ENCODE measurements around the gene TRMT6. TPM values are rescaled to one million over a fixed set of nuclear protein-coding genes. Genes with fewer than 3 reads are reported as not detected.

TRMT6 gene
- polyA plus RNA-seq, 3 donors, result 9.3 to 11.0 (median 10.6) TPM

- no peak overlapping the region for H3K4me2 ChIP-seq (replicated peaks; ENCODE audit: extremely low read depth, low read length, poor library complexity, severe bottlenecking)
- no peak overlapping the region for H2AFZ ChIP-seq (ENCODE audit: insufficient read depth, low read depth, low read length, poor library complexity, severe bottlenecking)
- H3K4me1 ChIP-seq (ENCODE audit: control insufficient read depth in 1 of 2, insufficient read depth in 2 of 2, low read length in 2 of 2), result peaks cover 0 to 10% of the 10 kb centered on the region in 2 donors
- no peaks in the 10 kb centered on the region for H3K79me2 ChIP-seq (ENCODE audit: insufficient read depth, low read length)
- no peaks in the 10 kb centered on the region for H4K20me1 ChIP-seq (ENCODE audit: insufficient read depth, low read length)
- H3K4me3 ChIP-seq (replicated peaks in 1 of 3; ENCODE audit: low read depth in 2 of 3, low read length in 3 of 3), result no peak overlapping the region
- peaks cover 0 to 5% of the 10 kb centered on the region in 2 donors for H3K9me3 ChIP-seq (replicated peaks in 1 of 2; ENCODE audit: control insufficient read depth in 1 of 2, insufficient read depth in 1 of 2, low read length in 2 of 2)
- no peaks in the 10 kb centered on the region for H3K36me3 ChIP-seq (replicated peaks in 1 of 2; ENCODE audit: control insufficient read depth in 1 of 2, insufficient read depth in 2 of 2, low read length in 2 of 2)
- H3K9ac ChIP-seq (ENCODE audit: insufficient read depth, low read length, poor library complexity, severe bottlenecking), result no peak overlapping the region
- peaks cover 28 to 76% (median 56%) of the 10 kb centered on the region in 3 donors for H3K27me3 Mint-ChIP-seq (ENCODE audit: low read depth in 3 of 3)
- no peaks in the 10 kb centered on the region for H3K36me3 Mint-ChIP-seq
- no peak overlapping the region for H3K27ac Mint-ChIP-seq
- peaks cover 4% of the 10 kb centered on the region for H3K4me1 Mint-ChIP-seq
- no peak for DNase-seq
- no peak for TF ChIP-seq CTCF (IDR thresholded peaks at IDR 0.05)
- intact Hi-C loops (cut with micrococcal nuclease), result no loop called here
- H3K27me3 ChIP-seq (ENCODE audit: control insufficient read depth in 2 of 2, insufficient read depth in 2 of 2, low read length in 2 of 2), result peaks cover 34 to 47% of the 10 kb centered on the region in 2 donors
- no CpG with 5 or more reads among the region's 2 CpGs for WGBS (ENCODE audit: insufficient coverage)
- H3K27ac ChIP-seq (ENCODE audit: low read depth in 1 of 2, low read length in 2 of 2), result no peak overlapping the region
- no peak overlapping the region for H3K4me3 Mint-ChIP-seq
- H3K9me3 Mint-ChIP-seq, result peaks cover 0 to 6% (median 0%) of the 10 kb centered on the region in 7 donors
Measured at GRCh38 chr20:5908981-5909380, 41.4 kb downstream of the TRMT6 start.

GRCh38 chr20:5900908-5901307, 49.4 kb downstream of the TRMT6 start:
- H3K9me3 ChIP-seq (replicated peaks in 1 of 2; ENCODE audit: control insufficient read depth in 1 of 2, insufficient read depth in 1 of 2, low read length in 2 of 2), result no peaks in the 10 kb centered on the region
- H4K20me1 ChIP-seq (ENCODE audit: insufficient read depth, low read length), result no peaks in the 10 kb centered on the region
- H2AFZ ChIP-seq (ENCODE audit: insufficient read depth, low read depth, low read length, poor library complexity, severe bottlenecking), result no peak overlapping the region
- Mint-ChIP-seq H3K27me3 (ENCODE audit: low read depth in 3 of 3) (peaks cover 2 to 28% (median 7%) of the 10 kb centered on the region in 3 donors), H3K9me3 (peaks cover 0 to 10% (median 2%) of the 10 kb centered on the region in 7 donors), H3K4me3 (no peak overlapping the region), H3K4me1 (peaks cover 7% of the 10 kb centered on the region), H3K36me3 (no peaks in the 10 kb centered on the region), H3K27ac (no peak overlapping the region)
- no peak overlapping the region for H3K9ac ChIP-seq (ENCODE audit: insufficient read depth, low read length, poor library complexity, severe bottlenecking)
- peaks cover 2 to 3% of the 10 kb centered on the region in 2 donors for H3K4me1 ChIP-seq (ENCODE audit: control insufficient read depth in 1 of 2, insufficient read depth in 2 of 2, low read length in 2 of 2)
- peaks cover under 1 to 3% of the 10 kb centered on the region in 2 donors for H3K27me3 ChIP-seq (ENCODE audit: control insufficient read depth in 2 of 2, insufficient read depth in 2 of 2, low read length in 2 of 2)
- H3K79me2 ChIP-seq (ENCODE audit: insufficient read depth, low read length), result no peaks in the 10 kb centered on the region
- H3K4me2 ChIP-seq (replicated peaks; ENCODE audit: extremely low read depth, low read length, poor library complexity, severe bottlenecking), result no peak overlapping the region
- 50% methylated on average over 1 of the region's 1 CpG for WGBS (ENCODE audit: insufficient coverage)
- H3K36me3 ChIP-seq (replicated peaks in 1 of 2; ENCODE audit: control insufficient read depth in 1 of 2, insufficient read depth in 2 of 2, low read length in 2 of 2), result no peaks in the 10 kb centered on the region
- no peak for TF ChIP-seq CTCF (IDR thresholded peaks at IDR 0.05)
- intact Hi-C loops (cut with micrococcal nuclease), result no loop called here
- DNase-seq, result no peak
- H3K4me3 ChIP-seq (replicated peaks in 1 of 3; ENCODE audit: low read depth in 2 of 3, low read length in 3 of 3), result no peak overlapping the region
- H3K27ac ChIP-seq (ENCODE audit: low read depth in 1 of 2, low read length in 2 of 2), result no peak overlapping the region
